NCI-H2081 (cell line): ENCODE measurements around the gene MAPK12.

ENCODE experiments used
- DNase-seq, 2 experiments: peaks; one replicate each; lab custom pipeline; 2025; lab: John Stamatoyannopoulos, UW

Gene MAPK12

GRCh38 chr22:50267591-50268390 is 6.3 kb upstream of the MAPK12 start:
- no peak for DNase-seq

GRCh38 chr22:50266994-50267393 is 5.5 kb upstream of the MAPK12 start:
- no peak for DNase-seq

- no peak for DNase-seq
Observed at GRCh38 chr22:50264946-50265669, 3.6 kb upstream of the MAPK12 start.

- DNase-seq: no peak
Observed at GRCh38 chr22:50264104-50264745, 2.7 kb upstream of the MAPK12 start.

- DNase-seq: no peak
Observed at GRCh38 chr22:50262973-50263617, 1.6 kb upstream of the MAPK12 start.

GRCh38 chr22:50262460-50262911 is 1.0 kb upstream of the MAPK12 start:
- DNase-seq: no peak

- peak; percentile 15 to 26 for DNase-seq
Observed at GRCh38 chr22:50260801-50261614, 475 bp downstream of the MAPK12 start.

GRCh38 chr22:50260434-50260800 is 1.1 kb downstream of the MAPK12 start:
- no peak for DNase-seq

GRCh38 chr22:50259302-50259701 is 2.2 kb downstream of the MAPK12 start:
- DNase-seq: no peak

- no peak for DNase-seq
Observed at GRCh38 chr22:50258361-50259292, 2.9 kb downstream of the MAPK12 start.

GRCh38 chr22:50257451-50258360 is 3.8 kb downstream of the MAPK12 start:
- no peak for DNase-seq

- no peak for DNase-seq
Observed at GRCh38 chr22:50257041-50257440, 4.4 kb downstream of the MAPK12 start.

GRCh38 chr22:50256258-50256862 is 5.1 kb downstream of the MAPK12 start:
- DNase-seq: no peak

GRCh38 chr22:50255607-50256006 is 5.9 kb downstream of the MAPK12 start:
- DNase-seq: no peak

- DNase-seq: no peak
Observed at GRCh38 chr22:50255099-50255498, 6.4 kb downstream of the MAPK12 start.

- DNase-seq: no peak
Observed at GRCh38 chr22:50253941-50254340, 7.5 kb downstream of the MAPK12 start.

GRCh38 chr22:50253046-50253915 is 8.2 kb downstream of the MAPK12 start:
- no peak for DNase-seq
